Measurements from ENCODE around the gene ASIC2. TPM values are rescaled to one million over a fixed set of nuclear protein-coding genes. Genes with fewer than 3 reads are reported as not detected.
"Not testable (repeated sequence)": the region's sequence is repeated elsewhere in the genome, so short reads cannot be mapped to it uniquely, and the experiment has no call there.

Gene ASIC2
- total and polyA plus RNA-seq, 5 donors = not detected

GRCh38 chr17:32993977-32994376 is 299.1 kb downstream of the ASIC2 start:
- 61% methylated on average over 9 of the region's 9 CpGs for WGBS
- Histone ChIP-seq H3K27ac (ENCODE audit: low read length) (no peak overlapping the region), H3K4me3 (ENCODE audit: low read length) (no peak overlapping the region), H3K9me3 (ENCODE audit: control insufficient read depth, low read length) (no peaks in the 10 kb centered on the region), H3K4me1 (ENCODE audit: control insufficient read depth, insufficient read depth, low read length) (no peaks in the 10 kb centered on the region), H3K27me3 (ENCODE audit: control insufficient read depth, insufficient read depth) (no peaks in the 10 kb centered on the region)
- ATAC-seq (no peak), DNase-seq (no peak)
- intact Hi-C loops (cut with DNase I) = no loop called here

GRCh38 chr17:32992321-32993033 is 300.6 kb downstream of the ASIC2 start:
- intact Hi-C loops (cut with DNase I) = no loop called here
- Histone ChIP-seq H3K27ac (ENCODE audit: low read length) (no peak overlapping the region), H3K4me1 (ENCODE audit: control insufficient read depth, insufficient read depth, low read length) (no peaks in the 10 kb centered on the region), H3K4me3 (ENCODE audit: low read length) (no peak overlapping the region), H3K27me3 (ENCODE audit: control insufficient read depth, insufficient read depth) (no peaks in the 10 kb centered on the region), H3K9me3 (ENCODE audit: control insufficient read depth, low read length) (no peaks in the 10 kb centered on the region)
- ATAC-seq (no peak), DNase-seq (no peak)
- WGBS = 52% methylated on average over 13 of the region's 13 CpGs

GRCh38 chr17:32988481-32989101 is 304.5 kb downstream of the ASIC2 start:
- no peak overlapping the region for H3K27ac ChIP-seq (ENCODE audit: low read length)
- H3K9me3 ChIP-seq (ENCODE audit: control insufficient read depth, low read length) = no peaks in the 10 kb centered on the region
- H3K4me1 ChIP-seq (ENCODE audit: control insufficient read depth, insufficient read depth, low read length) = no peaks in the 10 kb centered on the region
- ATAC-seq (no peak), DNase-seq (no peak)
- no peaks in the 10 kb centered on the region for H3K27me3 ChIP-seq (ENCODE audit: control insufficient read depth, insufficient read depth)
- intact Hi-C loops (cut with DNase I) = no loop called here
- WGBS = 61% methylated on average over 3 of the region's 3 CpGs
- no peak overlapping the region for H3K4me3 ChIP-seq (ENCODE audit: low read length)

GRCh38 chr17:32987868-32988267 is 305.2 kb downstream of the ASIC2 start:
- H3K4me1 ChIP-seq (ENCODE audit: control insufficient read depth, insufficient read depth, low read length); H3K4me3 ChIP-seq (ENCODE audit: low read length); ATAC-seq; H3K9me3 ChIP-seq (ENCODE audit: control insufficient read depth, low read length); H3K27ac ChIP-seq (ENCODE audit: low read length); DNase-seq; H3K27me3 ChIP-seq (ENCODE audit: control insufficient read depth, insufficient read depth); intact Hi-C loops (cut with DNase I): not testable (repeated sequence)
- 60% methylated on average over 2 of the region's 2 CpGs for WGBS

GRCh38 chr17:32987453-32987805 is 305.7 kb downstream of the ASIC2 start:
- ATAC-seq; H3K9me3 ChIP-seq (ENCODE audit: control insufficient read depth, low read length); H3K27ac ChIP-seq (ENCODE audit: low read length); intact Hi-C loops (cut with DNase I); H3K27me3 ChIP-seq (ENCODE audit: control insufficient read depth, insufficient read depth); DNase-seq; H3K4me1 ChIP-seq (ENCODE audit: control insufficient read depth, insufficient read depth, low read length); H3K4me3 ChIP-seq (ENCODE audit: low read length): not testable (repeated sequence)
- WGBS = 17% methylated on average over 1 of the region's 1 CpG

GRCh38 chr17:32985050-32985756 is 307.9 kb downstream of the ASIC2 start:
- Histone ChIP-seq H3K4me3 (ENCODE audit: low read length) (no peak overlapping the region), H3K9me3 (ENCODE audit: control insufficient read depth, low read length) (no peaks in the 10 kb centered on the region), H3K27ac (ENCODE audit: low read length) (no peak overlapping the region), H3K4me1 (ENCODE audit: control insufficient read depth, insufficient read depth, low read length) (no peaks in the 10 kb centered on the region), H3K27me3 (ENCODE audit: control insufficient read depth, insufficient read depth) (no peaks in the 10 kb centered on the region)
- intact Hi-C loops (cut with DNase I) = no loop called here
- DNase-seq (no peak), ATAC-seq (no peak)
- 64% methylated on average over 4 of the region's 4 CpGs for WGBS

GRCh38 chr17:32981611-32982010 is 311.5 kb downstream of the ASIC2 start:
- DNase-seq = not testable (repeated sequence)

GRCh38 chr17:32980230-32980629 is 312.9 kb downstream of the ASIC2 start:
- no peak overlapping the region for H3K4me3 ChIP-seq (ENCODE audit: low read length)
- WGBS = 73% methylated on average over 2 of the region's 2 CpGs
- ATAC-seq (no peak), DNase-seq (no peak)
- intact Hi-C loops (cut with DNase I) = no loop called here
- no peak overlapping the region for H3K27ac ChIP-seq (ENCODE audit: low read length)
- H3K27me3 ChIP-seq (ENCODE audit: control insufficient read depth, insufficient read depth) = no peaks in the 10 kb centered on the region
- no peaks in the 10 kb centered on the region for H3K9me3 ChIP-seq (ENCODE audit: control insufficient read depth, low read length)
- no peaks in the 10 kb centered on the region for H3K4me1 ChIP-seq (ENCODE audit: control insufficient read depth, insufficient read depth, low read length)

More at GRCh38 chr17:32981611-32982010, 311.5 kb downstream of the ASIC2 start:
- ATAC-seq; H3K27me3 ChIP-seq (ENCODE audit: control insufficient read depth, insufficient read depth); H3K4me3 ChIP-seq (ENCODE audit: low read length); H3K27ac ChIP-seq (ENCODE audit: low read length); H3K4me1 ChIP-seq (ENCODE audit: control insufficient read depth, insufficient read depth, low read length); H3K9me3 ChIP-seq (ENCODE audit: control insufficient read depth, low read length); intact Hi-C loops (cut with DNase I): not testable (repeated sequence)
- 59% methylated on average over 3 of the region's 3 CpGs for WGBS

GRCh38 chr17:32976605-32977004 is 316.5 kb downstream of the ASIC2 start:
- H3K4me1 ChIP-seq (ENCODE audit: control insufficient read depth, insufficient read depth, low read length) = no peaks in the 10 kb centered on the region
- H3K4me3 ChIP-seq (ENCODE audit: low read length) = no peak overlapping the region
- no peaks in the 10 kb centered on the region for H3K27me3 ChIP-seq (ENCODE audit: control insufficient read depth, insufficient read depth)
- no peak for ATAC-seq
- H3K9me3 ChIP-seq (ENCODE audit: control insufficient read depth, low read length) = no peaks in the 10 kb centered on the region
- intact Hi-C loops (cut with DNase I) = no loop called here
- no peak for DNase-seq
- H3K27ac ChIP-seq (ENCODE audit: low read length) = no peak overlapping the region
- 93% methylated on average over 1 of the region's 1 CpG for WGBS

GRCh38 chr17:32976131-32976530 is 317.0 kb downstream of the ASIC2 start:
- H3K4me1 ChIP-seq (ENCODE audit: control insufficient read depth, insufficient read depth, low read length) = no peaks in the 10 kb centered on the region
- intact Hi-C loops (cut with DNase I) = no loop called here
- no peaks in the 10 kb centered on the region for H3K9me3 ChIP-seq (ENCODE audit: control insufficient read depth, low read length)
- DNase-seq = no peak
- no peak for ATAC-seq
- no peaks in the 10 kb centered on the region for H3K27me3 ChIP-seq (ENCODE audit: control insufficient read depth, insufficient read depth)
- WGBS = 72% methylated on average over 4 of the region's 4 CpGs
- no peak overlapping the region for H3K4me3 ChIP-seq (ENCODE audit: low read length)
- no peak overlapping the region for H3K27ac ChIP-seq (ENCODE audit: low read length)

- no peak for ATAC-seq
- Histone ChIP-seq H3K27me3 (ENCODE audit: control insufficient read depth, insufficient read depth) (no peaks in the 10 kb centered on the region), H3K4me3 (ENCODE audit: low read length) (no peak overlapping the region), H3K9me3 (ENCODE audit: control insufficient read depth, low read length) (no peaks in the 10 kb centered on the region), H3K4me1 (ENCODE audit: control insufficient read depth, insufficient read depth, low read length) (no peaks in the 10 kb centered on the region), H3K27ac (ENCODE audit: low read length) (no peak overlapping the region)
- no peak for DNase-seq
- WGBS = 77% methylated on average over 1 of the region's 1 CpG
- intact Hi-C loops (cut with DNase I) = no loop called here
Measured at GRCh38 chr17:32971171-32971570, 321.9 kb downstream of the ASIC2 start.

All from right cardiac atrium (tissue), 5 donors.